HG03045 (cell line): ENCODE data around the gene GARIN5A.

Experiments used
- ATAC-seq: cut with Tn5 transposase; IDR thresholded peaks from one replicate; pipeline ENCODE4 v1.9.1; 2021; ENCODE audit warnings: mild to moderate bottlenecking, moderate library complexity; ENCODE audit not compliant: unreplicated experiment

The GARIN5A gene

GRCh38 chr19:50476224-50476906 is at the start of gene GARIN5A, which contains the start of gene EMC10:
TSS of gene GARIN5A (minus strand) at chr19:50476848. CDS start at chr19:50476388, 460 bp downstream.
TSS of gene EMC10 (plus strand) at chr19:50476507. CDS start at chr19:50476545, 38 bp downstream.
- peak; percentile 70 for ATAC-seq

GRCh38 chr19:50522881-50523280 is 46.2 kb upstream of the GARIN5A start:
- ATAC-seq, result no peak

GRCh38 chr19:50520822-50521465 is 44.3 kb upstream of the GARIN5A start:
- ATAC-seq, result no peak

GRCh38 chr19:50519006-50519575 is 42.4 kb upstream of the GARIN5A start:
- ATAC-seq, result no peak

GRCh38 chr19:50518091-50519005 is 41.7 kb upstream of the GARIN5A start:
- no peak for ATAC-seq

- no peak for ATAC-seq
Measured at GRCh38 chr19:50517704-50518075, 41.0 kb upstream of the GARIN5A start.

GRCh38 chr19:50516964-50517703 is 40.5 kb upstream of the GARIN5A start:
- no peak for ATAC-seq

- no peak for ATAC-seq
Measured at GRCh38 chr19:50516456-50516855, 39.8 kb upstream of the GARIN5A start.

GRCh38 chr19:50515168-50515561 is 38.5 kb upstream of the GARIN5A start:
- no peak for ATAC-seq

- no peak for ATAC-seq
Measured at GRCh38 chr19:50514346-50515167, 37.9 kb upstream of the GARIN5A start.

GRCh38 chr19:50513746-50514345 is 37.2 kb upstream of the GARIN5A start, which contains the start of gene ASPDH:
TSS of gene ASPDH (minus strand) at chr19:50513913. CDS start at chr19:50513823, 90 bp downstream.
- ATAC-seq, result no peak

- ATAC-seq, result no peak
Measured at GRCh38 chr19:50512999-50513745, 36.5 kb upstream of the GARIN5A start.

GRCh38 chr19:50512112-50512998 is 35.7 kb upstream of the GARIN5A start:
- no peak for ATAC-seq

- ATAC-seq, result peak; percentile 82
Measured at GRCh38 chr19:50511069-50511822, 34.6 kb upstream of the GARIN5A start, which contains the start of gene JOSD2. TSS of gene JOSD2 (minus strand) at chr19:50511191. CDS start at chr19:50510431, 760 bp downstream.

GRCh38 chr19:50510700-50511068 is 34.0 kb upstream of the GARIN5A start:
- ATAC-seq, result no peak

GRCh38 chr19:50510121-50510670 is 33.5 kb upstream of the GARIN5A start:
- ATAC-seq, result no peak
